HG03108 (cell line): ENCODE data around the gene TOMM5.
A peak's percentile ranks its signal among the peaks of the same experiment; 100 is the strongest.
"Not testable (repeated sequence)": the region's sequence is repeated elsewhere in the genome, so short reads cannot be mapped to it uniquely, and the experiment has no call there.

Source experiments
- ATAC-seq: cut with Tn5 transposase; IDR thresholded peaks from one replicate; pipeline ENCODE4 v1.9.1; 2021; ENCODE audit warnings: moderate library complexity; ENCODE audit not compliant: unreplicated experiment

TOMM5 gene

DNA sequence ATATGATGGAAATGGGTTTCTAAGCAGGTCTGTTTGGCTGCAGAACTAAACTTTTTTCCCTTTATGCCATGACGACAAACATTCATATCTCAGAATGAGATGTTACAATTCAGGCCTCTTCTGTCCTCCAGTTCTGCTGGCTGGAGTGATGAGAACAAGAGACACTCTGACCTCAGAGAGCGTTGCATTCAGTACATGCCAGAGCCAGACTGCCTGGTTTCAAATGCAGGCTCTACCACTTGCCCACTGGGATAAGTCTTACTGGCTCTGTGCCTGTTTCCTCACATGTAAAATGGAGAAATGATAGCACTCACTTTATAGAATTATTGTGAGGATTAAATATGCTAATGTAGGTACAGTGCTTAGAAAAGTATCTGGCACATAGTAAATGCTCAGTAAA, 24.8 kb upstream of the TOMM5 start:
- ATAC-seq: no peak

- no peak for ATAC-seq
Measured at GRCh38 chr9:37611961-37612360, 19.6 kb upstream of the TOMM5 start.

- ATAC-seq: no peak
Measured at GRCh38 chr9:37611014-37611413, 18.6 kb upstream of the TOMM5 start.

GRCh38 chr9:37609735-37610397, 17.5 kb upstream of the TOMM5 start:
- ATAC-seq: no peak

DNA sequence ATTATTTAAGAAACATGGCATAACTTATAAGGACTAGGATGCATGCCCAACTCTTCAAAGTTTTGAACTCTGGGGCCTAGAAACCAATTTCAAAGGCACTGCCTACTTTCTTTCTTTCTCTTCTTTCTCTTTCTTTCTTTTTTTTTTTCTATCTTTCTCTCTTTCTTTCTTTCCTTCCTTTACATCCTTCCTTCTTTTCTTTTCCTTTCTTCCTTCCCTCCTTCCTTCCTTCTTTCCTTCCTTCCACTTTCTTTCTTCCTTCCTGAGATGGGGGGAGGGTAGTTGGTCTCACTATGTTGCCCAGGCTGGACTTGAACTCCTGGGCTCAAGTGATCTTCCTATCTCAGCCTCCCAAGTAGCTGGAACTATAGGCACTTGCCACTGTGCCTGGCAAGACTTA, 15.9 kb upstream of the TOMM5 start:
- ATAC-seq: no peak

- ATAC-seq: no peak
Measured at GRCh38 chr9:37604296-37604695, 11.9 kb upstream of the TOMM5 start.

DNA sequence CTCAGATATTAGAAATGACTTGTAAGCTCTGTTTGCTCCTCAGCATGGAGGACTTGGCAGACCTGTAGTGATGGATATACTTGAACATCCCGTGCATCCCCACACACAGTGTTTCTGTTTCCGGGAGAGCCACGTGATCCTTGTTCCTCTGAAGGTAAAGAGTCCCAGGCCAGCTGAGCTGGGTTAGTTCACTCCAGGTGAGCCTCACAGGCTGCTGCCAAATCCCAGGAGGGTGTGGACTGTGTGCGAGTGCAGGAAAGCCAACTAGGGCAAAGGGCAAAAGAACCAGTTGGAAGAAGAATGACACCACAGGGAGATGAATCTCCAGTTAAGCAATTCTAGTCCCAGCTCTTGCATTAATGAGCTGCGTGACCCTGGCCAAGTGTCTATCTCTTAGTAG, 10.4 kb upstream of the TOMM5 start:
- ATAC-seq: no peak

DNA sequence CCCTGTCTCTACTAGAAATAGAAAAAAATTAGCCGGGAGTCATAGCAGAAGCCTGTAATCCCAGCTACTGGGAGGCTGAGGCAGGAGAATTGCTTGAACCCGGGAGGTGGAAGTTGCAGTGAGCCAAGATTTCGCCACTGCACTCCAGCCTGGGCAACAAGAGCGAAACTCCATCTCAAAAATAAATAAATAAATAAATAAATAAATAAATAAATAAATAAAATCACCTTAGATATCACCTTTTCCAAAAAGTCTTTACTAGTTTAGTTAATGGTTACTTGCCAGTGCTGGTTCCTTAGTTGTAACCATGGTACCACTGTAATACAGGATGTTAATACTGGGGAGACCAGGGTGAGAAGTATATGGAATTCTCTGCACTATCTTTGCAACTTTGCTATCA, 9.7 kb upstream of the TOMM5 start:
- not testable (repeated sequence) for ATAC-seq

GRCh38 chr9:37596504-37596903, 4.1 kb upstream of the TOMM5 start:
- no peak for ATAC-seq

- no peak for ATAC-seq
Measured at GRCh38 chr9:37593883-37594448, 1.6 kb upstream of the TOMM5 start.

DNA sequence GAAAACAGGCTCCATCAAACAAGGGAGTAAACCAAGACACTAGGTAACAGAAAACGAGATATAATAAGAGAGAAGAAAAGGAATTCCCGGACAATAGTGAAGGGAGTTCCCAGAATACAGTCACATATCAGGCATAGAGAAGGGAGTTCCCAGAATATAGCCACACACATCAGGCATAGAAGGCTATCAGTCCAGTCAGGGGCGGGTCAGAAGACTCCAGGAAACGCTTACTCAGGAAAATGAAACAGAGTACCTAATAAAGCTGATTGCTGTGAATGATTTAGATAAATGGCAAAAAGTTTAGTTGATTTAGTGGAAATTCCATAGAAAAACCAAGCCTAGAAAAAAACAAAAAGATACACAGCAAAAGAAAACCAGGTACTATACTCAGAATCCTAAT, 4.9 kb downstream of the TOMM5 start:
- ATAC-seq: no peak

DNA sequence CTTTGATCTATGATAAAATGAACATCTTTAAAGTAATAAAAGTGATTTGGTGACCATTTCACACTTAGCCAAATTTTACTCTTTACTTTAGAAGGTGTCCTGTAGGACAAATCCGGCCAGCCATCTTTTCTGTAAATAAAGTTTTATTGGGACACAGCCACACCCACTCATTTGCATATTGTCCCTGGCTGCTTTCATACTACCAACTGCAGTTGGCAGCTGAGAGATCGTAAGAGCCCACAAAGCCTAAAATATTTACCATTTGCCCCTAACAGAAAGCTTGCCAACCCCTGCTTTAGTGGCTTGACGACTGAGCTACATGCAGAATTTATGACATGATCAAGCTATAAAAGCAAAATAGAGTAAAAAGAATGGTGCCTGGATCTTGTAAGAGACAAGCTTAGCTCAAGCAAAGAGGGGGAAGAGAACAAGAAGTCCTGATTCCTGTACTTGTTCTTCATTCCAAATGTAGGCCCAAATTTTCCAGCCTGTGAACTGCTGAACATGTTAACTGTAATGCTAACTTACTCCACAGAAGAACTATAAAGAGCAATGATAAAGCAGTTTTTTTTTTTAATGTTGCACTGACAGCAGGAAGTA, 8.8 kb downstream of the TOMM5 start:
- no peak for ATAC-seq

GRCh38 chr9:37582548-37583157, 9.7 kb downstream of the TOMM5 start:
- no peak for ATAC-seq

- peak; percentile 58 for ATAC-seq
Measured at GRCh38 chr9:37575921-37576721, 16.3 kb downstream of the TOMM5 start, which contains the start of gene FBXO10. FBXO10 (minus strand) TSS chr9:37576380; CDS start chr9:37541768, 34,612 bp downstream.

DNA sequence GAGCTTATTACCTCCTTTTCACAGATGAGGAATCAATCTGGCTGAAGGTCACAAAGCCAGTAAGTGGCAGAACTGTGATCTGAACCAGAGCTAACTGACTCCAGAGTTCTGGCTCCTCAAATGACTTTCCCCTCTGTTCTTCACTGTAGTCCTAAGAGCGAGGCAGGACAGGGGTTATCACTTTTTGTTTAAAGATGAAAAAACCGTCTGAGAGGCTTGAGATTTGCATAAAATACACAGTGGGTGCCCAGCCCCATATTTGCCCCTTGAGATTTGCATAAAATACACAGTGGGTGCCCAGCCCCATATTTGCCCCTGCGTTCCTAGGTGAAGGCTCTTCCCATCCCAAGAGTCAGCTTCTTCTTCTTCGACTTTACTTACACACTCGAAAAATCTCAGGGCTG, 16.9 kb downstream of the TOMM5 start:
- ATAC-seq: peak; percentile 35

DNA sequence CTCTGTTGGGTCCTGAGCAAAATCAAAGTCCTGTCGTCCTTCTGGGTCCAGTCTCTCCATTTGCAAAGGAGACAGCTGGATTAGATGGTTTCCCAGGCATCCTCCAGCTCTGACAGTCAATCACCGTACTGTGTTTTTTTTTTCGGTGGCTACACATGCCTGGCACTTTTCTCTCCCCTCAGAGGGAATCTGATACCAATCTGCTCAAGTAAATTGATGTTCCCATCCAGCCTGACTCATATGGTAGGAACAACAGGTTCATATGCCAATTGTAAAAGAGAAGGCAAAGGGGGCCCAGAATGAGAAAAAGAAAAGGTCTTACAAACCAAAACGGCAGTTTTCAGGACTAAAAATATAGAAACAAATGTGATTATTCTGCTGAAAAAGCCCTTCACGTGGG, 17.4 kb downstream of the TOMM5 start:
- ATAC-seq: no peak

DNA sequence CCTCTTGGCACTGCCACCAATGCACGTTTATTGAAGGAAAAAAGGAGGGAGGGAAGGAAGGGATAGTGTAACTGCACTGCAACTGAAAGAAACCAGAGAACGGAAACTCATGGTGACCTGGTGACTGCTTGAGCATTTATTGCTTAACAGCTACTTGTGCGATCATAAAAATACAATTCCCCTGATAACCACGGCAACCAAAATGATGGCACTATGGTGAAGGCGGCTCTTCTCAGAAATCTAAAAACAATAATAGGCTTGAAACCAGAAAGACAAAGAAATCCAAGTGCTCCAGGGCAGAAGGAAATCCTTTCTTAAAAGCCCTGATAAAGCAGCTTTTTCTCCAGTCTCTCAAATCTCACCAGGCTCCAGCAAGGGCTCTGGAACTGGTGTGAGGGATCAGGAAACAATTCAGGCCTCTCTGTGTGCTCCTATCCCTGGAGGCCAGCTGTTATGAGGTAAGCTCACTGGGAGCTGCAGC, 18.1 kb downstream of the TOMM5 start:
- ATAC-seq: no peak

- ATAC-seq: no peak
Measured at GRCh38 chr9:37571282-37571681, 21.1 kb downstream of the TOMM5 start.

GRCh38 chr9:37566716-37567115, 25.7 kb downstream of the TOMM5 start:
- ATAC-seq: no peak

DNA sequence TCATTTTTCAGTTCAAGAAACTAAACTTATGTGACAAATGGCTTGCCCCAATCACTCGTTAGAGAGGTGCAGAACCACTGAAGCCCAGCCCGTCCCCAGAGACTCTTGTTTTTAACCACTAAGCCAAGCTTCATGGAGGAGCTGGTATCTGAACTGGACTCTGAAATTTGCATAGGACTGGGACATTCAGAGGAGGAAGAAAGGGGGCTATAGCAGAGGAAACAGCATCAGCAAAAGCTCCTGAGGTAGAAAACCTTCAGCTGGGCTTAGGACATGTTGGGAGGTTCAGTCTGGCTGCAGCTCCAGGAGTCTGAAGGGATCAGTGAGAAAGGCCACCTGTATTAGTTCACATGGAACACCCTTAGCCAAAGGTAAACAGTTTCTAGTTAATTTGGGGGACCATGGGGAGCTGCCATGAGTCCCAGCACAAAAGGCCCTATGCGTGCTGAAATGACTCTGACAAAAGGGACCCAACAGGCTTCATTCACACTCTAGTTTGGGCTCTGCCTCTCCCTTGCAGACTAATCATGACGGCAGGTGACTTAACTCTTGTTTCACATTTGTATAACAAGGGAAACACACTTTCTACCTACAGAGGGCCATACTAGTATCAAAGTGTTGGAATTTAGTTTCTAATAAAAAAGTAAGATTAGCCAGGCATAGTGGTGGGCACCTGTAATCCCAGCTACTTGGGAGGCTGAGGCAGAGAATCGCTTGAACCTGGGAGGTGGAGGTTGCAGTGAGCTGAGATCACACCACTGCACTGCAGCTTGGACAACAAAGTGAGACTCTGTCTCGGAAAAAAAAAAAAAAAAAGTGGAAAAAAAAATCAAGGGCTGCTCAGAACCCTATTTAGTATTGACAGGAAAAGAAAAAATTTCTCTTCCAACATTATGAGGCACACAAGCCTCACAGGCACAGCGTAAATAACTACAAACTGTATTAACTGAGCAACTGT, 26.5 kb downstream of the TOMM5 start:
- ATAC-seq: peak; percentile 85
